Kidney (tissue), 14 donors: Measurements from ENCODE around the gene UFM1. TPM values are rescaled to one million over a fixed set of nuclear protein-coding genes. Genes with fewer than 3 reads are reported as not detected.

Experiments
- DNase-seq, 5 donors: peaks; one replicate each; pipeline ENCODE4 v3.0.0-alpha.2; 2013 to 2020
- FAIRE-seq: peaks from 2 replicates; lab custom pipeline; 2012; peaks lifted over from hg19 to GRCh38; lab: Jason Lieb, UNC
- H3K27ac ChIP-seq, 2 donors: one replicate each; pipeline ENCODE4 v1.7.0; 2013; ENCODE audit warnings: low read depth in 2 of 2, low read length in 2 of 2, inconsistent platforms in 1 of 2
- H3K27me3 ChIP-seq: one replicate; pipeline ENCODE4 v1.7.1; 2013; ENCODE audit warnings: low read length, inconsistent platforms; ENCODE audit not compliant: control insufficient read depth, insufficient read depth
- H3K36me3 ChIP-seq, 3 donors: one replicate each; pipeline versions ENCODE4 v1.7.0 to v1.7.1; 2013; ENCODE audit warnings: low read length in 3 of 3, control low read depth in 1 of 3, inconsistent platforms in 1 of 3; ENCODE audit not compliant: insufficient read depth in 3 of 3, control insufficient read depth in 2 of 3
- H3K4me1 ChIP-seq, 3 donors: one replicate each; pipeline versions ENCODE4 v1.7.0 to v1.7.1; 2013; ENCODE audit warnings: low read length in 3 of 3, inconsistent platforms in 1 of 3, low read depth in 1 of 3; ENCODE audit not compliant: control insufficient read depth in 2 of 3, insufficient read depth in 2 of 3
- H3K4me3 ChIP-seq, 3 donors: one replicate each; pipeline versions ENCODE4 v1.7.0 to v1.8.1; 2013; ENCODE audit warnings: low read length in 3 of 3, control low read depth in 1 of 3, inconsistent platforms in 1 of 3
- H3K9ac ChIP-seq, 3 donors: one replicate each; pipeline versions ENCODE4 v1.7.0 to v1.7.1; 2013; ENCODE audit warnings: low read length in 3 of 3, control low read depth in 1 of 3, inconsistent platforms in 1 of 3
- H3K9me3 ChIP-seq, 3 donors: one replicate each; pipeline versions ENCODE4 v1.7.0 to v1.7.1; 2013; ENCODE audit warnings: low read length in 3 of 3, control low read depth in 1 of 3, inconsistent platforms in 1 of 3; ENCODE audit not compliant: control insufficient read depth in 2 of 3, insufficient read depth in 1 of 3
- intact Hi-C: fragments of 100-400 bp; cut with DNase I; formaldehyde crosslinking; loops from one replicate; pipeline ENCODE4 v1.11.1; 2022
- polyA plus RNA-seq: library from polyadenylated mRNA; stranded (reverse); fragments of 350-450 nt; fragmentation: Illumina TruSeq; extraction: RNeasy Lipid Tissue Mini Kit (QIAGEN cat#74804); gene quantifications from one replicate; pipeline ENCODE4 v1.2.3, GENCODE V29; 2014; ENCODE audit warnings: low read depth, low replicate concordance; ENCODE audit not compliant: insufficient read depth
- total RNA-seq: library from RNA; stranded (reverse); fragmentation: NEBNext Ultra II Directional; extraction: Animal tissue kit (Norgen Biotek cat#: 25700); gene quantifications from one replicate; pipeline ENCODE4 v1.2.1, GENCODE V29; 2021
- TF ChIP-seq, protein P1 (sequence below): IDR thresholded peaks from 3 replicates; pipeline ENCODE4 v1.5.1; 2012; ENCODE audit warnings: mild to moderate bottlenecking, moderate library complexity, borderline replicate concordance; ENCODE audit not compliant: insufficient read depth; ENCODE audit errors: extremely low read depth
- donor health status: control.
- donor health status: control.
- donor health status: control.
- donor health status: control.
- donor health status: control.
- donor health status: DM: yes; HTN: yes; CAD: no.
- donor health status: Normal renal cell carcinoma (clear cell type).

UFM1 gene
- total and polyA plus RNA-seq, 2 donors from 2014 or later: 39.1 to 60.7 TPM

GRCh38 chr13:38395497-38395788 lies 45.8 kb downstream of the UFM1 start:
- H3K27me3 ChIP-seq: no peaks in the 10 kb centered on the region
- DNase-seq (peak in 1 of 5 donors; percentile 61), FAIRE-seq (no peak)

GRCh38 chr13:38398711-38399493 lies 49.3 kb downstream of the UFM1 start:
- TF ChIP-seq, protein P1, sequence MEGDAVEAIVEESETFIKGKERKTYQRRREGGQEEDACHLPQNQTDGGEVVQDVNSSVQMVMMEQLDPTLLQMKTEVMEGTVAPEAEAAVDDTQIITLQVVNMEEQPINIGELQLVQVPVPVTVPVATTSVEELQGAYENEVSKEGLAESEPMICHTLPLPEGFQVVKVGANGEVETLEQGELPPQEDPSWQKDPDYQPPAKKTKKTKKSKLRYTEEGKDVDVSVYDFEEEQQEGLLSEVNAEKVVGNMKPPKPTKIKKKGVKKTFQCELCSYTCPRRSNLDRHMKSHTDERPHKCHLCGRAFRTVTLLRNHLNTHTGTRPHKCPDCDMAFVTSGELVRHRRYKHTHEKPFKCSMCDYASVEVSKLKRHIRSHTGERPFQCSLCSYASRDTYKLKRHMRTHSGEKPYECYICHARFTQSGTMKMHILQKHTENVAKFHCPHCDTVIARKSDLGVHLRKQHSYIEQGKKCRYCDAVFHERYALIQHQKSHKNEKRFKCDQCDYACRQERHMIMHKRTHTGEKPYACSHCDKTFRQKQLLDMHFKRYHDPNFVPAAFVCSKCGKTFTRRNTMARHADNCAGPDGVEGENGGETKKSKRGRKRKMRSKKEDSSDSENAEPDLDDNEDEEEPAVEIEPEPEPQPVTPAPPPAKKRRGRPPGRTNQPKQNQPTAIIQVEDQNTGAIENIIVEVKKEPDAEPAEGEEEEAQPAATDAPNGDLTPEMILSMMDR: no peak
- Histone ChIP-seq H3K36me3 (no peaks in the 10 kb centered on the region), H3K4me3 (no peak overlapping the region), H3K9me3 (peaks cover 0 to 6% (median 0%) of the 10 kb centered on the region in 3 donors), H3K27ac (no peak overlapping the region), H3K4me1 (peaks cover 0 to 2% (median 0%) of the 10 kb centered on the region in 3 donors), H3K27me3 (no peaks in the 10 kb centered on the region), H3K9ac (no peak overlapping the region)
- FAIRE-seq (no peak), DNase-seq (peak in 2 of 5 donors; percentile 76 to 84)
- intact Hi-C loops: no loop called here

More at GRCh38 chr13:38395497-38395788, 45.8 kb downstream of the UFM1 start:
- H3K4me3 ChIP-seq: no peak overlapping the region
- H3K27ac ChIP-seq: no peak overlapping the region
- peaks cover 0 to 2% (median 0%) of the 10 kb centered on the region in 3 donors for H3K4me1 ChIP-seq
- H3K36me3 ChIP-seq: no peaks in the 10 kb centered on the region
- no peaks in the 10 kb centered on the region for H3K9me3 ChIP-seq
- intact Hi-C loops: no loop called here
- no peak overlapping the region for H3K9ac ChIP-seq
- TF ChIP-seq, protein P1: no peak

GRCh38 chr13:38399535-38399934 lies 49.9 kb downstream of the UFM1 start:
- peak; percentile 45 for FAIRE-seq

More at GRCh38 chr13:38399535-38399934, 49.9 kb downstream of the UFM1 start:
- Histone ChIP-seq H3K4me1 (peaks cover 0 to 2% (median 0%) of the 10 kb centered on the region in 3 donors), H3K27ac (no peak overlapping the region), H3K9me3 (peaks cover 0 to 11% (median 0%) of the 10 kb centered on the region in 3 donors), H3K27me3 (no peaks in the 10 kb centered on the region), H3K36me3 (no peaks in the 10 kb centered on the region), H3K4me3 (no peak overlapping the region), H3K9ac (no peak overlapping the region)
- peak in 2 of 5 donors; percentile 82 to 85 for DNase-seq
- intact Hi-C loops: no loop called here
- TF ChIP-seq, protein P1: no peak
